Osteocyte (in vitro differentiated cells): ENCODE measurements around the gene LPAR5. TPM values are rescaled to one million over a fixed set of nuclear protein-coding genes. Genes with fewer than 3 reads are reported as not detected.

Experiments
- DNase-seq: peaks from one replicate; pipeline ENCODE4 v3.0.0; 2021; ENCODE audit warnings: mixed read lengths; ENCODE audit not compliant: unreplicated experiment; ENCODE audit errors: extremely low spot score
- H3K27ac Mint-ChIP-seq: one replicate; pipeline ENCODE4 v1.8.0; 2021; ENCODE audit warnings: mild to moderate bottlenecking, mixed read lengths; ENCODE audit not compliant: unreplicated experiment
- H3K27me3 Mint-ChIP-seq: one replicate; pipeline ENCODE4 v1.8.0; 2021; ENCODE audit warnings: mixed read lengths; ENCODE audit not compliant: unreplicated experiment
- H3K36me3 Mint-ChIP-seq: one replicate; pipeline ENCODE4 v1.8.0; 2021; ENCODE audit warnings: mixed read lengths; ENCODE audit not compliant: unreplicated experiment
- H3K4me1 Mint-ChIP-seq: one replicate; pipeline ENCODE4 v1.8.0; 2021; ENCODE audit warnings: mixed read lengths; ENCODE audit not compliant: unreplicated experiment
- H3K4me3 Mint-ChIP-seq: one replicate; pipeline ENCODE4 v1.8.0; 2021; ENCODE audit warnings: mild to moderate bottlenecking, moderate library complexity, mixed read lengths; ENCODE audit not compliant: unreplicated experiment
- H3K9me3 Mint-ChIP-seq: one replicate; pipeline ENCODE4 v1.8.0; 2021; ENCODE audit warnings: mixed read lengths; ENCODE audit not compliant: unreplicated experiment
- total RNA-seq: library from RNA; stranded (reverse); gene quantifications from 2 replicates; pipeline ENCODE4 v1.2.1, GENCODE V29; 2021
- TF ChIP-seq, protein P1 (sequence below): fragments of 200-600 bp; sonication (generic); IDR thresholded peaks from 2 replicates; pipeline ENCODE4 v1.5.0; 2021; ENCODE audit warnings: antibody characterized with exemption, mild to moderate bottlenecking, moderate library complexity

Gene LPAR5
- total RNA-seq, 1 donor from 2014 or later = 0.32 TPM

DNA sequence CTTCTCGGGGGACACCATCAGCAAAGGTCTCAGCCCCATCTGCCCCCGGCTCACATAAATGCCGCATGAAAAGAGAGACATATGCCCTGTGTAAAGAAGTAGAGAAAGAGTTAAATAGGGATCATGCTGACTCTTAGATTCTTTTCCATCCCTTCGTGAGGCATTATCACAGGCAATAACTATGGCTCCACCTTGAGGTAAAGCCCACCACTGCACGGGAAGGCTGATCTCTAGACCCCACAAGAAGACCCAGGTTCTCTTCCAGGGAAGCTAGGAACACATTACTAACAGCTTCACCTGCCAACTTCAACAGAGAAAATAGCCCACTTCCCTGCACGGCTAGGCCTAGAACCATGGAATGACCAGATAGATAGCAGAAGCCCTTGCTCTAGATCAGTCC, 53.6 kb downstream of the LPAR5 start:
- Mint-ChIP-seq H3K4me3 (no peak overlapping the region), H3K36me3 (peaks cover 60% of the 10 kb centered on the region), H3K27me3 (no peaks in the 10 kb centered on the region), H3K4me1 (no peaks in the 10 kb centered on the region), H3K27ac (no peak overlapping the region), H3K9me3 (no peaks in the 10 kb centered on the region)
- no peak for DNase-seq
- TF ChIP-seq, protein P1, sequence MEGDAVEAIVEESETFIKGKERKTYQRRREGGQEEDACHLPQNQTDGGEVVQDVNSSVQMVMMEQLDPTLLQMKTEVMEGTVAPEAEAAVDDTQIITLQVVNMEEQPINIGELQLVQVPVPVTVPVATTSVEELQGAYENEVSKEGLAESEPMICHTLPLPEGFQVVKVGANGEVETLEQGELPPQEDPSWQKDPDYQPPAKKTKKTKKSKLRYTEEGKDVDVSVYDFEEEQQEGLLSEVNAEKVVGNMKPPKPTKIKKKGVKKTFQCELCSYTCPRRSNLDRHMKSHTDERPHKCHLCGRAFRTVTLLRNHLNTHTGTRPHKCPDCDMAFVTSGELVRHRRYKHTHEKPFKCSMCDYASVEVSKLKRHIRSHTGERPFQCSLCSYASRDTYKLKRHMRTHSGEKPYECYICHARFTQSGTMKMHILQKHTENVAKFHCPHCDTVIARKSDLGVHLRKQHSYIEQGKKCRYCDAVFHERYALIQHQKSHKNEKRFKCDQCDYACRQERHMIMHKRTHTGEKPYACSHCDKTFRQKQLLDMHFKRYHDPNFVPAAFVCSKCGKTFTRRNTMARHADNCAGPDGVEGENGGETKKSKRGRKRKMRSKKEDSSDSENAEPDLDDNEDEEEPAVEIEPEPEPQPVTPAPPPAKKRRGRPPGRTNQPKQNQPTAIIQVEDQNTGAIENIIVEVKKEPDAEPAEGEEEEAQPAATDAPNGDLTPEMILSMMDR = peak; percentile 28

DNA sequence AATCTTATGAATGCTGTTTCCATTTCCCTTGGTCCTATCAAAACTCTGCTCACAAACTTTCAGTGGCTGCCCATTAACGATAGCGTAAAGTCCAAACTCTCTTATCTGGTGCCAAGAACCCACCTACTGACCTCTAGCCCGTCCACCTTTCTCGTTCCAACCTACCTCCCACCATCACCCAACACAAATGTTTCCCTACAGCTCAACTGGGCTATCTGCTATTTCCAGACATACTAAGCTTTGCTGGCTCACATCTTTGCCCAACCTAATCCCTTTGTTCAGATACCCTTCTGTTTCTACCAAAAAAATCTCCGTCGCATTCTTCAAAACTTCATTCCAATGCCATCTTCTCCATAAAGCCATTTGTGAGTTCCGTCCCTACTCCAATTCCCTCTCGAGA, 60.1 kb downstream of the LPAR5 start:
- DNase-seq = no peak
- H3K4me1 Mint-ChIP-seq = no peaks in the 10 kb centered on the region
- H3K27me3 Mint-ChIP-seq = no peaks in the 10 kb centered on the region
- peaks cover 59% of the 10 kb centered on the region for H3K36me3 Mint-ChIP-seq
- no peaks in the 10 kb centered on the region for H3K9me3 Mint-ChIP-seq
- H3K4me3 Mint-ChIP-seq = no peak overlapping the region
- TF ChIP-seq, protein P1 = no peak
- peak overlapping the region; percentile 48 for H3K27ac Mint-ChIP-seq

DNA sequence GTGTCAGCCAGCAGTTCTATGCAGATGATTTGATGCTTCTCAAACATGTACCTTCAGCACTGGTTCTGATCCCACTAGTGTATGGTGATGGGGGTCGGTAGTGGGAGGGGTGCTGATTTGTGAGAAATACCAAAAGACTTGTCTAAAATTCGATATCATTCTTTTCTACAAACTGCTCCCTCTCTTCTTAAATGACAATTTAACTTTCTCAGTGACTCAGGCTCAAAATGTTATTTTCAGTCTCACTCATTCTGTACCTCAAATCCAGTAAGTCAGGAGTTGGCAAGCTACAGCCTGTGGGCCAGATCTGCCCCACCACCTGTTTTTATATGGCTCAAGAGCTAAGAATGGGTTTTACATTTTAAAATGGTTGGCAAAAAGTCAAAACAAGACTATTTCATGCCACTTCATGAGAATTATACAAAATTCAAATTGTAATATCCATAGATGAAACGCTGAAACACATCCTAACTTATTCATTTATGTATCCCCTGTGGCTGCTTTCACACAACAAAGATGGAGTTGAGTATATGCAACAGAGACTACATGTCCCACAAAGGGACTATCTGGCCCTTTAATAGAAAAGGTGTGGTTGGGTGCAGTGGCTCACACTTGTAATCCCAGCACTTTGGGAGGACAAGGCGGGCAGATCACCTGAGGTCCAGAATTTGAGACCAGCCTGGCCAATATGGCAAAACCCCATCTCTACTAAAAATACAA, 61.0 kb downstream of the LPAR5 start:
- H3K4me3 Mint-ChIP-seq = no peak overlapping the region
- no peaks in the 10 kb centered on the region for H3K4me1 Mint-ChIP-seq

DNA sequence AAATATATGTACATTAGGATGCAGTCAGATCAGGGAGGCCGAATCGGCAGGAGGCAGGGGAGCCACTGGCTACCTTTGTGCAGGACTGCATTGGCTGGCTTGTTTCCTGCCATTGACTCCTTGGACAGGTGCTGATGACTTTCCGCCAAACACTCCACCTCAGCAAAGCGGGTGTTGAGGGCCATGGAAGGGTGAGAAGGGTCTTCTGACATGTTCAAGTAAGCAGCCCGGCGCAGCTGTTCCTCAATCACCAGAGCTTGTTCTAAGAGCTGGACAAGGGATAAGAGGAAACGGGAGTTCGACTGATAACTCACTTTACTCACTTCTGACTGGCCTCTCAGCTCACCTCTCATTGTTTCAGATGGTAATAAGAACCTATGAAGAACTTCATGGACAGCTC, 62.8 kb downstream of the LPAR5 start:
- Mint-ChIP-seq H3K27ac (no peak overlapping the region), H3K27me3 (no peaks in the 10 kb centered on the region), H3K36me3 (peaks cover 58% of the 10 kb centered on the region), H3K4me3 (no peak overlapping the region), H3K4me1 (peaks cover 14% of the 10 kb centered on the region), H3K9me3 (no peaks in the 10 kb centered on the region)
- TF ChIP-seq, protein P1 = no peak
- DNase-seq = no peak

More for the DNA sequence above, 61.0 kb downstream of the LPAR5 start:
- no peak overlapping the region for H3K27ac Mint-ChIP-seq
- H3K27me3 Mint-ChIP-seq = no peaks in the 10 kb centered on the region
- TF ChIP-seq, protein P1 = no peak
- no peaks in the 10 kb centered on the region for H3K9me3 Mint-ChIP-seq
- no peak for DNase-seq
- H3K36me3 Mint-ChIP-seq = peaks cover 65% of the 10 kb centered on the region

DNA sequence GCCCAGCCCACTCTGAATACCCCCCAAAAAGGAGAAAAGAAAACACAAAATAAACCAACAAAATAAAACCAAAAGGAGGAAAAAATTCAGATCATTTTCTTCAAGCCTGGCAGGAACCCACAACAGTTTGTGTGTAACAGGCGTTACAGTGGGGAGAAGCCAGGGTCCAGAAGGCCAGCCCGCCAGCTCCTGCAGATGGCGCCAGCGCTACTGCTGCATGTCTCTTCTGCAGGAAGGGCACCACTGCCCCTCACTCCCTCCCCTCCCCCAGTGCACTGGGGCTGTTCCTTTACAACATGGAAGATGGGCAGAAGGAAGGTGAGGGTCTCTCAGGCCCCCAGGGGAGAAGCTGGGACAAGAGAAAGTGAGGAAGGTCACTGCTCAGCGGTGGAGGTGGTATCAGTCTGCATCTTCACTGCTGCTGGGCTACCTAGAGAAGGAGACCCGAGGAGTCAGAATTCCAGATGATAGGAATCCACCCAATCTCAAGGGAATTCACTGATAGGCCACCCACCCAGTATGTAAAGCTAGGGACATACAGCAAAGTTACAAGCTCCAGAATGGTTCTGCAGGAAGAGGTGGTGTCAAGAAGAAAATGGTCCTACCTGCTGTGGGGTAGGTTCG, 65.4 kb downstream of the LPAR5 start:
- H3K27ac Mint-ChIP-seq = no peak overlapping the region
- peak overlapping the region; percentile 35 for H3K4me3 Mint-ChIP-seq
- DNase-seq = no peak
- TF ChIP-seq, protein P1 = peak; percentile 63
- H3K9me3 Mint-ChIP-seq = no peaks in the 10 kb centered on the region
- peaks cover 22% of the 10 kb centered on the region for H3K4me1 Mint-ChIP-seq
- peaks cover 51% of the 10 kb centered on the region for H3K36me3 Mint-ChIP-seq
- H3K27me3 Mint-ChIP-seq = no peaks in the 10 kb centered on the region
